GM23338 (cell line): ENCODE data around the gene BABAM1. TPM values are rescaled to one million over a fixed set of nuclear protein-coding genes. Genes with fewer than 3 reads are reported as not detected.

Experiments
- polyA plus RNA-seq: library from polyadenylated mRNA; unstranded; fragments of >200 nt; fragmentation: Nextera tagmentation; extraction: Ambion mirVana; gene quantifications from 2 replicates; pipeline ENCODE4 v1.2.1, GENCODE V29; 2016
- total RNA-seq: library from RNA; depleted of rRNA; stranded (reverse); fragments of >200 nt; shearing (Covaris generic); gene quantifications from 2 replicates; pipeline ENCODE4 v1.2.3, GENCODE V29; 2014; rRNA removed

BABAM1 gene
- total and polyA plus RNA-seq, 2 experiments from 2014 or later = 78.1 to 95.0 TPM

Other genes with a start within 250 kb of the BABAM1 start
- 11.8 and 14.1 TPM in 2 replicates for gene CPAMD8, start 240.6 kb upstream of the BABAM1 start, total RNA-seq
- gene CPAMD8, start 240.6 kb upstream of the BABAM1 start, polyA plus RNA-seq = 4.4 and 4.6 TPM in 2 replicates
- 10.6 and 11.1 TPM in 2 replicates for gene HAUS8, start 192.0 kb upstream of the BABAM1 start, total RNA-seq
- gene HAUS8, start 192.0 kb upstream of the BABAM1 start, polyA plus RNA-seq = 33.3 and 35.5 TPM in 2 replicates
- 61.3 and 65.6 TPM in 2 replicates for gene MYO9B, start 191.7 kb upstream of the BABAM1 start, total RNA-seq
- 28.7 and 29.0 TPM in 2 replicates for gene MYO9B, start 191.7 kb upstream of the BABAM1 start, polyA plus RNA-seq
- 13.7 and 15.5 TPM in 2 replicates for gene USE1, start 52.1 kb upstream of the BABAM1 start, total RNA-seq
- 18.6 and 19.4 TPM in 2 replicates for gene USE1, start 52.1 kb upstream of the BABAM1 start, polyA plus RNA-seq
- 9.6 and 12.7 TPM in 2 replicates for gene OCEL1, start 41.2 kb upstream of the BABAM1 start, total RNA-seq
- gene OCEL1, start 41.2 kb upstream of the BABAM1 start, polyA plus RNA-seq = 47.4 and 50.6 TPM in 2 replicates
- gene NR2F6, start 21.5 kb upstream of the BABAM1 start, total RNA-seq = 172 and 209 TPM in 2 replicates
- 64.0 and 67.4 TPM in 2 replicates for gene NR2F6, start 21.5 kb upstream of the BABAM1 start, polyA plus RNA-seq
- 5.2 and 5.6 TPM in 2 replicates for gene USHBP1, start 2.7 kb upstream of the BABAM1 start, total RNA-seq
- gene USHBP1, start 2.7 kb upstream of the BABAM1 start, polyA plus RNA-seq = 4.0 and 4.6 TPM in 2 replicates
- 20.2 and 50.1 TPM in 2 replicates for gene ANKLE1, start 14.5 kb downstream of the BABAM1 start, total RNA-seq
- 9.1 and 11.2 TPM in 2 replicates for gene ANKLE1, start 14.5 kb downstream of the BABAM1 start, polyA plus RNA-seq
- gene ABHD8, start 36.0 kb downstream of the BABAM1 start, total RNA-seq = 11.4 and 16.5 TPM in 2 replicates
- 5.0 and 5.5 TPM in 2 replicates for gene ABHD8, start 36.0 kb downstream of the BABAM1 start, polyA plus RNA-seq
- 59.9 and 70.6 TPM in 2 replicates for gene MRPL34, start 38.4 kb downstream of the BABAM1 start, total RNA-seq
- 266 and 280 TPM in 2 replicates for gene MRPL34, start 38.4 kb downstream of the BABAM1 start, polyA plus RNA-seq
- 28.2 and 34.6 TPM in 2 replicates for gene DDA1, start 42.1 kb downstream of the BABAM1 start, total RNA-seq
- 107 and 112 TPM in 2 replicates for gene DDA1, start 42.1 kb downstream of the BABAM1 start, polyA plus RNA-seq
- 14.4 and 24.9 TPM in 2 replicates for gene ANO8, start 67.4 kb downstream of the BABAM1 start, total RNA-seq
- 4.3 and 4.5 TPM in 2 replicates for gene ANO8, start 67.4 kb downstream of the BABAM1 start, polyA plus RNA-seq
- gene GTPBP3, start 70.1 kb downstream of the BABAM1 start, total RNA-seq = 67.8 and 78.6 TPM in 2 replicates
- gene GTPBP3, start 70.1 kb downstream of the BABAM1 start, polyA plus RNA-seq = 23.5 and 25.4 TPM in 2 replicates
- not detected in 2 replicates for gene PLVAP, start 109.9 kb downstream of the BABAM1 start, total RNA-seq
- not detected in 2 replicates for gene PLVAP, start 109.9 kb downstream of the BABAM1 start, polyA plus RNA-seq
- gene CCDC194, start 126.8 kb downstream of the BABAM1 start, total RNA-seq = 0.49 TPM in 1 of 2 replicates, not detected in the other
- gene CCDC194, start 126.8 kb downstream of the BABAM1 start, polyA plus RNA-seq = 0.38 TPM in 1 of 2 replicates, not detected in the other
- gene BST2, start 138.2 kb downstream of the BABAM1 start, total RNA-seq = 28.9 and 33.9 TPM in 2 replicates
- 22.0 and 24.9 TPM in 2 replicates for gene BST2, start 138.2 kb downstream of the BABAM1 start, polyA plus RNA-seq
- gene MVB12A, start 152.6 kb downstream of the BABAM1 start, total RNA-seq = 49.9 and 60.3 TPM in 2 replicates
- 36.6 and 43.5 TPM in 2 replicates for gene MVB12A, start 152.6 kb downstream of the BABAM1 start, polyA plus RNA-seq
- 0.90 and 1.8 TPM in 2 replicates for gene TMEM221, start 181.2 kb downstream of the BABAM1 start, total RNA-seq
- gene TMEM221, start 181.2 kb downstream of the BABAM1 start, polyA plus RNA-seq = 0.40 and 1.8 TPM in 2 replicates
- gene NXNL1, start 193.5 kb downstream of the BABAM1 start, total RNA-seq = not detected in 2 replicates
- gene NXNL1, start 193.5 kb downstream of the BABAM1 start, polyA plus RNA-seq = not detected in 2 replicates
- gene SLC27A1, start 203.1 kb downstream of the BABAM1 start, total RNA-seq = 9.3 and 11.6 TPM in 2 replicates
- 2.1 and 3.5 TPM in 2 replicates for gene SLC27A1, start 203.1 kb downstream of the BABAM1 start, polyA plus RNA-seq
- gene PGLS, start 244.2 kb downstream of the BABAM1 start, total RNA-seq = 55.4 and 63.5 TPM in 2 replicates
- 56.9 and 62.2 TPM in 2 replicates for gene PGLS, start 244.2 kb downstream of the BABAM1 start, polyA plus RNA-seq